ENCODE data around the gene LRRC73.
"Not testable (repeated sequence)": the region's sequence is repeated elsewhere in the genome, so short reads cannot be mapped to it uniquely, and the experiment has no call there.

The LRRC73 gene

DNA sequence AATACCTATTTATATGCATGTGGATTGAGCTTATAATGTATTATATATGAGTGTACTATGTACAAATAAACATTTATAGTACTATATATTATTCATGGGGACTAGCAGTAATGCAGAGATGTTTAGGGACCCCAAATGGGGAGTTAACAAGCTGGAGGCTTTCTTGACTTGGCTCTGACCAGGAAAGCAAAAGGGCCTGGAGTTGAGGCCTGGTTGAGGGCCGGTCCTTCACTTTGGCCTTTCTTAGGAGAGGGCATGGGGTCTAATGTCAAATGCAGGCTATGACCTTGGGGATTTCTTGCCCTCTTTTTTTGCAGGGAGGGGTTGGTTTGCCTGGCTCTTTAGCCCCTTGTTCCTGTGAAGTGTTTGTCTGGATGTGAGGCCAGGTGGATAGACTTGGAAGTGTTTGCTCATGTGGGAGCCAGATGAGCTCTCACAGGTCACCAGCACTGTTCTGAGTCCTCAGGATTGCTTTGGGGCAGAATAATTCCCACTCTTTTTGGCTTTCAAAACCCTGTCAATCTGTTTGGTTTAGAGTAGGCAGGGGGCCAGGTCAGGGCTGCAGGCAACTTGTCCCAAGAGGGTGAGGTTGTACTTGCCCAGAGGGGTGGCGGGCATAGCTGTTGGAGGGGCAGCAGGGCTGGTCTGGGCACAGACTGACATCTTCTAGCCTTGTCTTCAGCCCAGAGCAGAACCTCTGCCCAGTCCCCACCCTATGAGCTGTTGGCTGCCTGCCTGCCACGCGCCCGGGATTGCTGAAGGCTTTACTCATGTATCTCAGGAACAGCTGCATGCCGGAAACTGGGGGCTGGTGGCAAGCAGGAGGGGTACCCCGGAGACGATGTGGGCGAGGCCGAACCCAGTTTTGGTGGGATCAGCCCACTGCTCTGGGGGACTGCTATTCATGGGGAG, 18.1 kb downstream of the LRRC73 start:
- DNase-seq, result peak; percentile 77

GRCh38 chr6:43490523-43490939, 19.6 kb downstream of the LRRC73 start:
- no peak for DNase-seq

- DNase-seq, result no peak
Measured at GRCh38 chr6:43489277-43490072, 20.7 kb downstream of the LRRC73 start.

- DNase-seq, result no peak
Measured at GRCh38 chr6:43488667-43489276, 21.4 kb downstream of the LRRC73 start.

DNA sequence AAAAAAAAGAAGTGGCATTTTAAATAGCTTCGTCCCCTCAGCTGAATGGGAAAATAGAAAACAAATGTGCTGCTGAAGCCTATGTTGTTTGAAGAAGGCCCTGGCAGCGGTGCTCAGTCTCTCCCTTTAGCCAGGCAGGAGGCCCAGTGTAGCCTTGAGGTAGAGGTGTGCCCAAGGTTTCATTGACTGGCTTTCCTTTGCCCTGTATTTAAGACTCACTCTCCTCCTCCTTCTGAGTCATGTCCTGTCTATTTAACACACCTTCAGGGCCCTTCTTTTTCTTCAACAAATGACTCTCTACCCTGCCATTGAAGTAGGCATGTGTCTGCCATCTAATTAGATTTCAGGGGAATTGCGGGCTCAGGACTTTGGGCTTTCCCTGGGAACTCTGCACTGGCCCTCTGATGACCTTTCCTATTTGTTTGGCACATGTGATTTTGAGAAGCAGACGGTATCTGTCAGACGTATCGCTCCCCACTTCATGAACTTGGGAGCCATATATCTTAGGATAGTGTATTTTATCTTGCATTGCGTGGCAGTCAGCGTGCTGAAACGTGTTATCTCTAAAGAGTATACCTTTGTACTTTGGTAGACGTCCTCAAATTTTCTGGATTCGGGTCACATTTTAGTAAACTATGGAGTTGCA, 28.4 kb downstream of the LRRC73 start:
- DNase-seq, result no peak

GRCh38 chr6:43481075-43481474, 29.1 kb downstream of the LRRC73 start:
- DNase-seq, result no peak

GRCh38 chr6:43478008-43478372, 32.2 kb downstream of the LRRC73 start:
- no peak for DNase-seq

DNA sequence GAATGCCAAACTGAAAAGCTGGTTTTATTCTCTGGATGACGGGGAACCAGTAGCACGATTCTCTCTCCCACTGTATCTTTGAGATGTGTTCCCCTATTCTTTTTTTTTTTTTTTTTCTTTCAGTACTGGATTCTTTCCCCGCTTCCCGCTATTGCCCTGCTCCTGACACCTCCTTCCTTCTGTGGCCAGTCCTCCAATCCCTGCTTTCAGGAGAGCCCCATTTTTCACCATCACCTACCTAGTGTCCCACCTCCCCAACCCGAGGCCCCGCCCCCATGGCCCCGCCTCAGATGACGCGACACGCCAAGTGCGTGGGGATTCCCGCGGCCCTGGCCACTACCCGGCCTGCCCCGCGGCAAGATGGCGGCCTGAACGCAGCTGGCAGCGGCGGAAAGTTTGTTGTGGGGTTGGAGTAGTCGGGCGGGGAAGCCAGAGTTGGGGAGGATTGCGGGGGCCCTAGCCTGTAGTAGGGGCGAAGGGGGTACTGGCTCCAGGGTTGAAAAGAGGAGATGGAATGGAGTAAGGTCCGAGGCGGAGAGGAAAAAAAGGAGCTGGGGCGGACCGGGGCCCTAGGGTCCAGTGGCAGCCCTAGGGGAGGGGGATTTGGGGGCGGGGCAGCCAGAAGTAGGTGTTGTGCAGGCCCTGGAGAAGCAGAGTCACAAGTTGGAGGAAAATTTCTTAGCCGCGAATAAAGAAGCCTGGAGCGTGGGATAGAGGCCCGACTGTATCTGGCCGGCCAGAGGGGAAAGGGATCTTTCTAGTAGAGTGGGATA, 32.7 kb downstream of the LRRC73 start, which contains the start of gene TJAP1:
TJAP1 (plus strand) TSS at position 336 of the 773 bp plus-strand sequence. CDS start 21,432 bp downstream, outside the sequence.
- DNase-seq, result peak; percentile 82

DNA sequence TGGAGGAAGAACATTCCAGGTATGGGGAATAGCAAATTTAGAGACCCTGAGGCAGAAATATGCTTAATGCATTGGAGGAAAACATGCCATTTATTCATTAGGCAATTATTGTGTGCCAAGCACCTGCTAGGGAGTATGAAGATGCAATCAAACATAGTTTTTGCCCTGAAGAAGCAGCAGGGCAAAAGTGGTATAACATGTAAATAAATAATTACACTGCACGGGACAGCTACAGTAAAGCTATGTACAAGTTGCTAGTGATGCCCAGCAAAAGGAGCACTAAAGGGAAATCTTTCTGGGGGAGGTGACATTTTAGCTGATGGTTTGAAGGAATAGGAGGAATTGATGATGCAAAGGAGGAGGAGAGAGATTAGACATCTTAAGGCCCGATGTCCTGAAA, 33.4 kb downstream of the LRRC73 start:
- no peak for DNase-seq

DNA sequence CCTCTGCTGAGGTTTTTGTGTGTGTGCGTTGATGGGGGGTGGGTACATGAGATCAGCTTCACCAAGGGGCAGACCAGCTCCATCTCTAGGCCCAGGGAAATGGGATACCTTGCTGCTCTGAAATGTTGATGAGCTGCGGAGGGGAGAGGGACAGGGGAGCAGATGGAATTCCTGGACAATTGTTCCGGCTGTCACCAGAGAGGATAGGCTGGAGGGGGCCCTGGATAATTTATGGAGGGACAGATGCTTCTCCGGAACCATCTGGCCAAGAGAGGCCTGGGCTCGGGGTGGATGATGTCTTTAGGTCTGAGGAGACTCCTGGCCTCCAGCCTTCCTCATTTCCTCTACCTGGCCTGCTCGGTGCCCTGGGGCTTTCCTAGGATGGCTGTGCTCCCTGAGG, 34.6 kb downstream of the LRRC73 start:
- DNase-seq, result no peak

- DNase-seq, result no peak
Measured at GRCh38 chr6:43472515-43472914, 37.6 kb downstream of the LRRC73 start.

DNA sequence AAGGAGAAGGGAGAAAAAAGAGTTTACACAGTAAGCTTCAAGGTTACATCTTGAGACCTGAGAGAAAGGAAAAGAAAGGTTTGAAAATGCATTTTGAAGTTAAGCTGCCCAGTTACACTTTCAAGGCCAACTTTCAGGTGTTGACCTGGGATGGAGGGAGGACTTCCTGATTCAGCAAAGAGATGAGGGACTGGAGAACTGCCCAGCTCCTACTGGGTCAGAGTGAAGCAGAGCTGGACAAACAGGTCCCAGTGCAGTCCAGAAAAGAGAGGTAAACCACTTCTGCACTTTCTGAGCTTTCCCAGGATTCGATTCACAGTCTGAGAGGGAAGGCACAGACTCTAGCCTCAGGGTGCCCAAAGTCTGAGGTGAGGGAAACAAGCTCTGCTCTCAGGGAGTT, 38.7 kb downstream of the LRRC73 start:
- no peak for DNase-seq

DNA sequence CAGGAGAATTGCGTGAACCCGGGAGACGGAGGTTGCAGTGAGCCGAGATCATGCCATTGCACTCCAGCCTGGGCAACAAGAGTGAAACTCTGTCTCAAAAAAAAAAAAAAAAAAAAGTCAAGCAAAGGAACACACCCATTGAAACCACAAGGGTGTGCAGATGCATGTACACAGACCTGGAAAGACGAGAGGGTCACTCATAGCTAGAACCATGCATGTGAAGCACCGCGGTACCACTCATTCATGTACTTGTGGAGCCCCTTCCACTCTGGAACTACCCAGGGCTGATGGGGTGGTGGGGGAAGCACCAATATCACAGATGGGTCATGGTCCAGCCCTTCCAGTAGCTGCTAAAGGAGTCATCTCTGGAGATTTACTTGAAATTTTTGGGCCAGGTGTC, 40.2 kb downstream of the LRRC73 start:
- DNase-seq, result no peak

DNA sequence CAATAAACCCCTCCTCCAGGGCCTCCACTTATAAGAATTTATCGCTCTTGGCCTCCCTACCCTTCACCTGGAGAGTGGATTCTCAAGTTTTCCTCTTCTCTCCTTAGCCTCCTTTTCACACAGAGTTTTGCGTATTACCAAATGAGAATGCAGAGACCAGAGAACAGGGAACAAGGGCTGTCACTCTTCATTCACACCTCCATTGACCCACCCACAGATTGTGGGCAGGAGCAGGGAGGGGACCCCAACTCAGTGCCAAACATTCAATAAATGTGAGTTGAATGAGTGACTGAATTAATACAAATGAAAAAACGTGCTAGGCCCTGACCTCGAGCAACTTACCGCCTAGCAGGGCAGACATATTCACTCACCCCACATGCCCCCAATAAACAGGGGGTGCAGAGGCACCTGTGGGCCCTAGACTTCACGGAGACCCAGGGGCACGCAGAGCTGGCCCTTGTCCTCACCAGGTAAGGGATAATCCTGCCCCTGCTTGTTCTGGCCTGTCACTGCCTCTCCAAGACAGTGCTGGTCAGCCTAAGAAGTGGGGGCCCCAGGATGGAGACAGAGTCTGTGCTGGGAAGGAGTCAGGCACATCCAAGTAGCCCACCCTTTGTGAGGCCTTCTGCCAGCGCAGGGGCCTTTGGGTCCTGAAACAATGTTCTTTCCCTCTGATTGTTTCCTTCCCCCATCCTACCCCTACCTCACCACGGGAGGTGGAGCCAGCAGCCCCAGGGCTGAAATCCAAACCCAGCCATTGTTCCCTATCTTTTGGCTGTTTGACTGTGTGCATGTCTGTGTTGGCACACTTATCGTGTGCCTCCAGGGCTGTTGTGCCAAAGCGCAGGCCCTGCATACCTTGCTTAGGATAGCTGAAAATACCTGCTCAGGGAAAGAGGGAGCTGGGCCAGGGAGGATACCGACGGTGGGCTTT, 41.1 kb downstream of the LRRC73 start:
- no peak for DNase-seq

DNA sequence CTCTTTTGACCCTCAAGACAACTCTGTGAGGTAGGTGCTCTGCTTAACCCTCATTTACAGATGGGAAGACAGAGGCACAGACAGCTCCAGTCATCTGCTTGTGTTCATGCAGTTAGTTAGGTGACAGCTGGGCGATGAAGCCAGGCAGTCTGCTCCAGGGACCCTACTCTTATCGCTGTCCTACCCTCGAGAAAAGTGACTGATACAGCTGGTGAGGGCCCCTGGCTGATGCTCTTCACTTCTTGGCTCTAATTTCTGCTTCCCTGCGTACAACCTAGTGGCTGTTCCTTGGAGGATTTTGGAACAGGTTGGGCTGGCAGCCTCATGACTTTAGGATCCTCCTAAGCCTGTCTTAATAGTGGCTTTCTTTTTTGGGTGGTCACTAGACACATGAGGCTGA, 41.9 kb downstream of the LRRC73 start:
- DNase-seq, result no peak

GRCh38 chr6:43467752-43468151, 42.4 kb downstream of the LRRC73 start:
- no peak for DNase-seq

- DNase-seq, result not testable (repeated sequence)
Measured at GRCh38 chr6:43467265-43467664, 42.9 kb downstream of the LRRC73 start.

DNA sequence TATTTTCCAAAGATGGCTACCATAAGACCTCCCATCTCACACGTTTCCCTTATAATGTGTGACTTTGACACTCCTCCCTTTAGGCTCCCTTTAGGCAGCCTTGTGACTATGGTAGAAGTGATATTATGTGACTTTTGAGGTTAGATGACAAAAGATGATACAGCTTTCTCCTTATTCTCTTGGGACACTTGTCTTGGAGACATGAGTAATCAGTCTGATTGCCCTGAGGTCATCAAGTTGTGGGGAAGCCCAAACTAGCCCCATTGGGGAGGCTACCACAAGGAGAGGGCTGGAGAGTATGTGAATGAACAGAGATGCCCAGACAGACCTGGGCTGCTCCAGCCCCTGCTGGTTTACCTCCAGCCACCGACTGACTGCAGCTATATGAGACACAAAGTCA, 44.2 kb downstream of the LRRC73 start:
- no peak for DNase-seq

DNA sequence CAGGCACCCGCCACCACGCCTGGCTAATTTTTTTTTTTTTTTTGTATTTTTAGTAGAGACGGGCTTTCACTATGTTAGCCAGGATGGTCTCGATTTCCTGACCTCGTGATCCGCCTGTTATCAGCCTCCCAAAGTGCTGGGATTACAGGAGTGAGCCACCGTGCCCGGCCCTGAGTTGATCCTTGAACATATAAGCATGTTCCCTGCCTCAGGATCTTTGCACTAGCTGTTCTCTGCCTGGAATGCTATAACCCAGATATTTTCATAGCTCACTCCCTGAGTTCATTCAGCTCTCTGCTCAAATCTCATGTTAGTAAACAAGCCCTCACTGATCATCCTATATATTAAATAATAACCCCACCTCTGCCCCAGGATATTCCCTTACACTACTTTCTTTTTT, 45.8 kb downstream of the LRRC73 start:
- no peak for DNase-seq

DNA sequence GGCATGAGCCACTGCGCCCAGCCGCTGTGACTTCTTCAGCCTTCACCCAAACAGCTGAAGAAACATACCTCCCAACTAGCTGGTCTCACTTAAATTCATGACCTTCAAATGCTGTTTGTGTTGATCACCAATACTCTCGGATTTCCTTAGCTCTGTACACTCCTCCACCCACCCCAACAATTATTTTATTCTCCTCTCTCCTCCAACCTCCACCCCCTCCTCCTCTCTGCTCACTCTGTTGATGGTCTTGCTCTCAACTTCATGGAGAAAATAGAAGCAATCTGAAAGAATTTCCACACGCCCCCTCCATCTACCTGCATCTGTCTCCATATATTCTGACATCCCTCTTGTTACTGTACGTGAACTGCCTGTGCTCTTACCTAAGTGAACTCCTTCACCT, 48.2 kb downstream of the LRRC73 start:
- DNase-seq, result no peak

GRCh38 chr6:43460032-43460431, 50.1 kb downstream of the LRRC73 start:
- DNase-seq, result no peak
